NCI-H69 (cell line): ENCODE results near the gene DNPH1.
A peak's percentile ranks its signal among the peaks of the same experiment; 100 is the strongest.

ENCODE experiments used
- DNase-seq: peaks from one replicate; lab custom pipeline; 2025; lab: John Stamatoyannopoulos, UW

Gene DNPH1

GRCh38 chr6:43211955-43212354, 17.3 kb downstream of the DNPH1 start:
- peak; percentile 38 for DNase-seq

DNA sequence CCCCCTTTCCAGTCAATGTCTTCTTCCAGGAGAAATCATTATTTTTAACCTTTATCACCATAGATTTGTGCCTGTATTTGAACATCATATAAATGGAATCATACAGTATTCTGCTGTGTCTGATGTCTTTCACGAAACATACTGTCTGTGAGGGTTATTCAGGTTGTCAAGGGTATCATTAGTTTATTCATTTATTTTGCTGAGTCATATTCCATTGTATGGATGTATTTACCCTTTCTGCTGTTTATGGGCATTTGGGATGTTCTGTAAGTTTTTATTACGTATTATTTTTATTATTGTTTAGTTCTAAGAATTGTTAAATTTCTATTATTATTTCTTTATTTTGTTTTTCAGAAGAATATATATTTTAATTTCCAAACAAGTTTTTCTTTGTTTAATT, 22.0 kb downstream of the DNPH1 start:
- DNase-seq: peak; percentile 18

GRCh38 chr6:43205849-43206248, 23.4 kb downstream of the DNPH1 start:
- no peak for DNase-seq

- DNase-seq: no peak
Measured at GRCh38 chr6:43204271-43205105, 24.8 kb downstream of the DNPH1 start.

DNA sequence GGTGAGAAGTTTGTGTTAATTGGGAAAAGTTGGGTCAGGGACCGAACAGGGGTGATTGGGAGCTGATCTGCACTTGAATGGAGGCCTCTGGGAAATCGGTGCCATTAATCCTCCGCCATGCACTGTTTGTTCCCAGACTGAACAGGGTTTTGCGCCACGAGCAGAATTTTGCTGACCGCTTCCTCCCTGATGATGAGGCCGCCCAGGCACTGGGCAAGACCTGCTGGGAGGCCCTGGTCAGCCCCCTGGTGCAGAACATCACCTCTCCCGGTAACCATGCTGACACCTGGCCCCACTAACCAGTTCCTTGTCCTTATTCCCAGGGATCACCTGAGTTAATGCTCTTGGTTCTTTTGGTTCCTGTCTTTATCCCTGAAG, 25.6 kb downstream of the DNPH1 start:
- DNase-seq: no peak

GRCh38 chr6:43203029-43203717, 26.1 kb downstream of the DNPH1 start:
- DNase-seq: no peak

DNA sequence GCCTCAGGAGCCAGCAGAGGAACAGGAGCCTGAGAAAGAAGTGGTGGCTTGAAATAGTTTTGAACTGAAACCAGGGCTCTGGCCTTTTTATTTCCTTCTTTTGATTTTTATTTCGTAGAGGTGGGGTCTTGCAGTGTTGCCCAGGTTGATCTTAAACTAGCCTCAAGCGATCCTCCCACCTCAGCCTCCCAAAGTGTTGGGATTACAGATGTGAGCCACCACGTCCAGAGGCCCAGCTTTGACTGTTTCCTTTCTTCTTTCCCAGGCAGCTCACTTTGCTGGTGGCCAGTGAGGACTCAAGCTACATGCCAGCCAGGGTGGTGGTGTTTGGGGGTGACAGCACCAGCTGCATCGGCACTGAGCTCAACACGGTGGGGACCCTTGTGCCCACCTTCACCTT, 26.8 kb downstream of the DNPH1 start:
- DNase-seq: no peak

DNA sequence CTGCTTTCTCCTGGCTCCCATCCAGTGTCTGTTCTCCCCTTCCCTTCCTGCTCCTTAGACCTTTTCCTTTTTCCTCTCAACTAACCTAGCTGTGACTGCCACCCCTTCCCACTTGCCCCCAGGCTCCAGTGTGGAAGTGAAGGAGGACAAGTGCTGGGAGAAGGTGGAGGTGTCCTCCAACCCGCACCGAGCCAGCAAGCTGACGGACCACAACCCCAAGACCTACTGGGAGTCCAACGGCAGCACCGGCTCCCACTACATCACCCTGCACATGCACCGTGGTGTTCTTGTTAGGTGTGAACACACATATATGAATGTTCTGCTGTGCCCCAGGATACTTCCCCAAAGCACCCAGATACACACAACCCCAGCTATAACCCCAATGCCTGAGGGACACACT, 28.7 kb downstream of the DNPH1 start:
- no peak for DNase-seq

GRCh38 chr6:43199912-43200311, 29.4 kb downstream of the DNPH1 start:
- DNase-seq: no peak

DNA sequence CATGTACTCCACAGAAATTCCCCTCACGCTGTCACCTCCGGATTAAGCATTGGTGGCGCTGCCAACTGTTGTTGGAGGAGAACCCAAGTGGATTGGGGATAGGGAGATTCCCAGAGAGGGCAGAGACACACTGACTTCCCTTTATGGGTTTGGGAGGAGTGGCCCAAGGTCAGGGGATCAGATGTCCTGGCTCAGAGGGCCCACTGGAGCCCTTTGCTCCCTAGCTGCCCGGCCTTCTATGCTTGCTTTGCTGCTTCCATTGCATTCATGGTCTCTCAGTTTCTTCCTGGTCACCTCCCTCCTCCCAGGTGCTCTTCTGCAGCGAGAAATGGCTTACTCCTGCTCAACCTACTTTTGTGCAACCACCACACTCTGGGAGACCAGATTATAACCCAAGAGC, 32.9 kb downstream of the DNPH1 start:
- no peak for DNase-seq

GRCh38 chr6:43193929-43194328, 35.4 kb downstream of the DNPH1 start:
- no peak for DNase-seq

- no peak for DNase-seq
Measured at GRCh38 chr6:43192911-43193310, 36.4 kb downstream of the DNPH1 start.

DNA sequence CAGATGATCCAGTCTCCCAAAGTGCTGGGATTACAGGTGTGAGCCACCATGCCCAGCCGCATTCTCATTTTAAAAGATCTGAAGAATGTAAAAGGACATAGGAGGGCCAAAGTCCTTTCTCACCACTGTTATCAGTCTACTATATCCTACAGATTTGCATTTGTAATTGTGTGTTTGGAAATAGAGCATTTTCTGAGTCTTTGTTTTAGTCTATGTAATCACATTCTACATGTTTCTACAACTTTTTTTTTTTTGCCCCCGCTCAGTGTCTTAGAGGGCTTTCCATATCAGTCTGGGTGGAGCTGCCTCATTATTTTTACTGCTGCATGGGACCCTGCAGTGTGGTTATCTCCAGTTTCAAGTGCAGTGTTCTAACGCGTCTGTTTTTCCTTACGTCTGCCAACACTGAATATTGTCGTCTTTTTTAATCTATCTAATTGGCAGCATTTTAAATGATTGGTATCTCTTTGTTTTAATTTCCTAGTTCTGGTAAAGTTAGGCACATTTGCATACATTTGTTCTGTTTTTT, 39.4 kb downstream of the DNPH1 start:
- no peak for DNase-seq

DNA sequence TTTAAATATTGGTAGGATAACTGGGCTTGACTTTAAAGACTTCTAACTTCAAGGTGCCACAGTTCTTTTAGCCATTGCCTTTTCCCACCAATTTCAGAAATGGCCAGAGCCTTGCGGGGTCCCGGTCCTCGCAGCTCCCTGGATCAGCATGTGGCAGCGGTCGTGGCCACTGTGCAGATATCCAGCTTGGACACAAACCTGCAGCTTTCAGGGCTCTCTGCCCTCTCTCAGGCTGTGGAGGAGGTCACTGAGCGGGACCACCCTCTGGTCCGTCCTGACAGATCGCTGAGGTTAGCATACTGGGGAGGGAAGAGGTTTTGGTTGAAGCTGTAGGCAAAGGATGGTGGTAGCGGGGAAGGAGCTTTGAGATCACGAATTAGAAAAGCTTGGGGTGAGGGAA, 40.9 kb downstream of the DNPH1 start:
- DNase-seq: no peak

DNA sequence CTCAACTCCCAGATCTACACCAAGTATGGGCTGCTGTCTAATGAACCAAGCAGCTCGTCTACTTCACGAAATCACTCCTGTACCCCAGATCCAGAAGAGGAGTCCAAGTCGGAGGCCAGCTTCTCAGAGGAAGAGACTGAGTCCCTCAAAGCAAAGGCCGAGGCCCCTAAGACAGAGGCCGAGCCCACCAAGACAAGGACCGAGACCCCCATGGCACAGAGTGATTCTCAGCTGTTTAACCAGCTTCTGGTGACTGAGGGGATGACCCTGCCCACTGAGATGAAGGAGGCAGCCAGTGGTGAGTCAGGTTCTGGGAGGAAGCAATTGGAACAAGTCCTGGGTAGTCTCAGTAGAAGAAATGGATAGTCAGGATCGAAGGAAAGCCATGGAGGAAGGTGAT, 41.5 kb downstream of the DNPH1 start:
- DNase-seq: no peak

DNA sequence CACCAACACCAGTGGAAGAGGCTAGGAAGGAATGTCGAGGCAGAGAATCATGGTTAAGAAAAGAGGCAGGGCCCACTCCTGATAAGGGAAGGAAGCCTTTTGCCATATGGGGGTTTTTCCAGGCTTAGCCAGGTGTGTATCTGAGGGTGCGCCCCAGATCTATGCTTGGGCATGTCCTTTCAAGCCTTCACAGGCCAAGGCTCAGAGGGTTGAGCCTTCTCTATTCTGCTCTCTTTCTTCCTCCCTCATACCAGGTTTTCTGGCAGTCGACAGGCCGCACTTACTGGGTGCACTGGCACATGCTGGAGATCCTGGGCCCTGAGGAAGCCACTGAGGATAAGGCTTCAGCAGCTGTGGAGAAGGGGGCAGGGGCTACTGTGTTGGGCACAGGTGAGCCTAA, 42.6 kb downstream of the DNPH1 start:
- DNase-seq: no peak

- no peak for DNase-seq
Measured at GRCh38 chr6:43186019-43186418, 43.3 kb downstream of the DNPH1 start.

DNA sequence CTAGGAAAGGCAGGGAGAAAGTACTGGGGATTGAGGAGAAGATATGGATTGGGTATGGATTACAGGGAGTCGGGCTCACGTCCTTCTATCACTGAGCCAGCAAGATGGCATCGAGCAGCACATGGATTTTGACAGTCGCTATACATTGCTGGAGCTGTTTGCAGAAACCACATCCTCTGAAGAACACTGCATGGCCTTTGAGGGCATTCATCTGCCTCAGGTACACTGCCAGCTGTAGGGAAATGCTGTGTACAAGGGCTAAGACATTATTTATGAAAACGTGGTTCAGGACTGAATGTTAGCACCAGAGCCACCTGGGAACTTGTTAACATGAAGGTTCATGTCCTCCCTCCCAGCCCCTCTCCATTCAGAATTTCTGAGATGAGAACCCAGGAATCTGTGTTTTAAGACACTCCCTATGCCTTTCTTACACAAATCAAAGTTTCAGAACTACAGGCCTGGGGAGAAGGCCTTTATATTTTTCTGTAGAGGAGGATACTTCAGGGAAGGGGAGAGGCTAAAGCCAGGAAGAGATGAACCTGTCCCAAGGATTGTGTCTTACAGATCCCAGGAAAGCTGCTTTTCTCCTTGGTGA, 43.8 kb downstream of the DNPH1 start:
- no peak for DNase-seq

DNA sequence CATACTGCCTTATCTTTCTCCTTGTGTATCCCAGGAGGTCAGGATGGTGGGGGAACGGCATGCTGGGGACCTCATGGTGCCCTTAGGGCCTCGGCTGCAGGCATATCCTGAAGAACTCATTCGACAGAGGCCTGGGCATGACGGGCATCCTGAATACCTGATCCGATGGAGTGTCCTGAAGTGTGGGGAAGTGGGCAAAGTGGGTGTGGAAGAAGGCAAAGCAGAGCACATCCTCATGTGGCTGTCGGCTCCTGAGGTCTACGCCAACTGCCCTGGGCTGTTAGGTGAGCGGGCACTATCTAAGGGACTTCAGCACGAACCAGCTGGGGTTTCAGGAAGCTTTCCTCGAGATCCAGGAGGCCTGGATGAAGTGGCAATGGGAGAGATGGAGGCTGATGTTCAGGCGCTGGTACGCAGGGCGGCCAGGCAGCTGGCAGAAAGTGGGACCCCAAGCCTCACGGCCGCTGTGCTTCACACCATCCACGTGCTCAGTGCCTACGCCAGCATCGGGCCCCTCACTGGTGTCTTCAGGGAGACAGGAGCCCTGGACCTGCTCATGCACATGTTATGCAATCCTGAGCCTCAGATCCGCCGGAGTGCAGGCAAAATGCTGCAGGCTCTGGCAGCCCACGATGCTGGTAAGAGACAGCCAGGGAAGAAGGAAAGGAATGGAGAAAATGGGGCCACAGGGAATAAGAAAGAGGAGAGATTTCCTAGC, 44.9 kb downstream of the DNPH1 start:
- no peak for DNase-seq

DNA sequence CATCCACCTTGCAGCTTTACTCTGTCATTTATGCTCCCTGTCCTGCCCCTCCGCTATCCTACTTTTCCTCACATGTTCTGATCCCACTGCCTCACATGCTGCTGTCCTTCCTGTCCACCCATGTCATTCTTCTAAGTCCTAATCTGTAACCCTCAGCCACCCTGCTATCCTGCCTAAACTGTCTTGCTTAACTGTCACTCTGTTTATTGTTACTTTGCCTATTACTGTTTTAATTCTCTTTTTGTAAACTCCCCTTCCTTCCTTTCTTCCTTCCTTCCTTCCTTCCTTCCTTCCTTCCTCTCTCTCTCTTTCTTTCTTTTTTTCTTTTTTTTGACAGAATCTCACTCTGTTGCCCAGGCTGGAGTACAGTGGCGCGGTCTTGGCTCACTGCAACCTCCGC, 45.8 kb downstream of the DNPH1 start:
- DNase-seq: no peak

- peak; percentile 89 for DNase-seq
Measured at GRCh38 chr6:43181942-43182860, 47.1 kb downstream of the DNPH1 start, which contains the start of gene CUL9. Gene CUL9 (plus strand): TSS chr6:43182196. CDS start chr6:43184311, 2,115 bp downstream.
